GM23338 (cell line): Measurements from ENCODE around the gene ATXN7. TPM values are rescaled to one million over a fixed set of nuclear protein-coding genes. Genes with fewer than 3 reads are reported as not detected.
A peak's percentile ranks its signal among the peaks of the same experiment; 100 is the strongest.

Experiments used
- ATAC-seq: fragments of 200-7000 bp; cut with Tn5 transposase; 3 replicates; pipeline ENCODE4 v1.9.1; 2020
- DNase-seq: peaks from one replicate; pipeline ENCODE4 v3.0.0-alpha.2; 2015; ENCODE audit warnings: low spot score
- H2AFZ ChIP-seq: fragments of 200-600 bp; sonication (generic); 2 replicates; pipeline ENCODE4 v1.8.0; 2016; ENCODE audit warnings: antibody characterized with exemption, mild to moderate bottlenecking, moderate library complexity
- H3F3A ChIP-seq: fragments of 200-600 bp; sonication (generic); replicated peaks from 2 replicates; pipeline ENCODE4 v1.8.0; 2017; ENCODE audit warnings: antibody characterized with exemption, mixed run types, low read depth
- H3K27ac ChIP-seq: fragments of 200-600 bp; sonication (generic); 2 replicates; pipeline ENCODE4 v1.6.1; 2016; ENCODE audit warnings: low read depth
- H3K27me3 ChIP-seq: fragments of 200-600 bp; sonication (generic); 2 replicates; pipeline ENCODE4 v1.8.0; 2016; ENCODE audit warnings: mild to moderate bottlenecking, mixed run types, moderate library complexity; ENCODE audit not compliant: insufficient read depth
- H3K36me3 ChIP-seq: fragments of 200-600 bp; sonication (generic); 2 replicates; pipeline ENCODE4 v1.8.0; 2016; ENCODE audit warnings: mild to moderate bottlenecking; ENCODE audit not compliant: insufficient read depth
- H3K4me1 ChIP-seq: fragments of 200-600 bp; sonication (generic); 2 replicates; pipeline ENCODE4 v1.8.0; 2016; ENCODE audit warnings: mild to moderate bottlenecking, moderate library complexity; ENCODE audit not compliant: insufficient read depth
- H3K4me2 ChIP-seq: fragments of 200-600 bp; sonication (generic); 2 replicates; pipeline ENCODE4 v1.7.1; 2017; ENCODE audit warnings: mixed run types
- H3K4me3 ChIP-seq: fragments of 200-600 bp; sonication (generic); 2 replicates; pipeline ENCODE4 v1.6.1; 2016; ENCODE audit warnings: mixed run types
- H3K79me2 ChIP-seq: fragments of 200-600 bp; sonication (generic); replicated peaks from 2 replicates; pipeline ENCODE4 v1.8.0; 2017; ENCODE audit warnings: mild to moderate bottlenecking; ENCODE audit not compliant: insufficient read depth
- H3K9me2 ChIP-seq: fragments of 200-600 bp; sonication (generic); 2 replicates; pipeline ENCODE4 v1.8.0; 2017; ENCODE audit not compliant: insufficient read depth
- H4K20me1 ChIP-seq: fragments of 200-600 bp; sonication (generic); replicated peaks from 2 replicates; pipeline ENCODE4 v1.8.0; 2017; ENCODE audit warnings: mild to moderate bottlenecking; ENCODE audit not compliant: insufficient read depth
- H3K27ac Mint-ChIP-seq: 2 replicates; pipeline ENCODE4 v1.8.0; 2020; ENCODE audit warnings: inconsistent platforms, mild to moderate bottlenecking, moderate library complexity, mixed read lengths
- H3K27me3 Mint-ChIP-seq: 3 replicates; pipeline ENCODE4 v1.8.0; 2022; ENCODE audit warnings: low read depth, mild to moderate bottlenecking, moderate library complexity, mixed read lengths, inconsistent platforms; ENCODE audit not compliant: insufficient read depth, poor library complexity
- H3K36me3 Mint-ChIP-seq: 3 replicates; pipeline ENCODE4 v1.8.0; 2021; ENCODE audit warnings: low read depth, mild to moderate bottlenecking, inconsistent platforms, moderate library complexity, mixed read lengths
- H3K4me1 Mint-ChIP-seq: 3 replicates; pipeline ENCODE4 v1.8.0; 2020; ENCODE audit warnings: mild to moderate bottlenecking, inconsistent platforms, mixed read lengths
- H3K4me3 Mint-ChIP-seq: 3 replicates; pipeline ENCODE4 v1.8.0; 2021; ENCODE audit warnings: moderate library complexity, mild to moderate bottlenecking, inconsistent platforms, mixed read lengths
- H3K9me3 Mint-ChIP-seq: 3 replicates; pipeline ENCODE4 v1.8.0; 2020; ENCODE audit warnings: moderate library complexity, mild to moderate bottlenecking, inconsistent platforms, mixed read lengths
- CREB1 ChIP-seq: fragments of 250-450 bp; sonication (Bioruptor Pico); IDR thresholded peaks from 2 replicates; pipeline ENCODE4 v1.5.0; 2020; ENCODE audit warnings: low read depth, mild to moderate bottlenecking, moderate library complexity
- CTCF ChIP-seq, 2 experiments: fragments of 200-600 bp in 1 of 2; sonication (generic) in 1 of 2; conservative IDR thresholded peaks; 2 replicates each; pipeline versions ENCODE4 v1.5.1 to v1.6.1; 2016 to 2017; ENCODE audit warnings: antibody characterized with exemption in 2 of 2, low read depth in 2 of 2, mild to moderate bottlenecking in 2 of 2, moderate library complexity in 1 of 2
- EZH2phosphoT487 ChIP-seq: fragments of 200-600 bp; sonication (generic); IDR thresholded peaks from one replicate; pipeline ENCODE4 v1.8.1; 2018; ENCODE audit warnings: antibody characterized with exemption; ENCODE audit not compliant: unreplicated experiment
- NANOG ChIP-seq: IDR thresholded peaks from 2 replicates; pipeline ENCODE4 v1.6.1; 2016; ENCODE audit warnings: antibody characterized with exemption, borderline replicate concordance
- REST ChIP-seq: IDR thresholded peaks from one replicate; pipeline ENCODE4 v1.6.1; 2018; ENCODE audit warnings: antibody characterized with exemption; ENCODE audit not compliant: unreplicated experiment
- STAT1 ChIP-seq: IDR thresholded peaks from one replicate; pipeline ENCODE4 v1.6.1; 2016; ENCODE audit warnings: antibody characterized with exemption; ENCODE audit not compliant: unreplicated experiment
- ZNF331 ChIP-seq: fragments of 250-450 bp; sonication (Bioruptor Pico); IDR thresholded peaks from 2 replicates; pipeline ENCODE4 v1.5.0; 2020; ENCODE audit warnings: low read depth, mild to moderate bottlenecking, moderate library complexity
- ZNF462 ChIP-seq: fragments of 250-450 bp; sonication (Bioruptor Pico); IDR thresholded peaks from 2 replicates; pipeline ENCODE4 v1.5.0; 2020; ENCODE audit warnings: mild to moderate bottlenecking, moderate library complexity
- polyA plus RNA-seq: library from polyadenylated mRNA; unstranded; fragments of >200 nt; fragmentation: Nextera tagmentation; extraction: Ambion mirVana; gene quantifications from 2 replicates; pipeline ENCODE4 v1.2.1, GENCODE V29; 2016
- total RNA-seq: library from RNA; depleted of rRNA; stranded (reverse); fragments of >200 nt; shearing (Covaris generic); gene quantifications from 2 replicates; pipeline ENCODE4 v1.2.3, GENCODE V29; 2014

Gene ATXN7
- total and polyA plus RNA-seq, 2 experiments from 2014 or later = 4.0 to 17.2 TPM

GRCh38 chr3:63931290-63931689 lies 67.6 kb downstream of the ATXN7 start:
- peaks cover 43% of the 10 kb centered on the region for H3K4me1 Mint-ChIP-seq
- H3K9me3 Mint-ChIP-seq = peaks cover 4% of the 10 kb centered on the region; the same call in 1 of the 3 replicates
- Histone ChIP-seq H3K9me2 (no peaks in the 10 kb centered on the region), H3K4me1 (peaks cover 22% of the 10 kb centered on the region; the same call in 1 of the 2 replicates), H3F3A (no peaks in the 10 kb centered on the region), H3K79me2 (peaks cover 60% of the 10 kb centered on the region), H3K36me3 (no peaks in the 10 kb centered on the region), H4K20me1 (peaks cover 6% of the 10 kb centered on the region; the same call in 1 of the 2 replicates), H3K27ac (peak overlapping the region; percentile 47; the same call in 1 of the 2 replicates), H3K4me3 (no peak overlapping the region), H2AFZ (no peak overlapping the region), H3K27me3 (no peaks in the 10 kb centered on the region), H3K4me2 (no peak overlapping the region)
- H3K27me3 Mint-ChIP-seq = no peaks in the 10 kb centered on the region
- DNase-seq = peak; percentile 59
- ATAC-seq = peak; percentile 91
- no peak overlapping the region for H3K4me3 Mint-ChIP-seq
- TF ChIP-seq ZNF331 (CRISPR knock-in tag) = no peak
- TF ChIP-seq REST = no peak
- no peak for TF ChIP-seq EZH2phosphoT487
- TF ChIP-seq CTCF (conservative IDR thresholded peaks at IDR 0.05; ENCODE audit: low read depth in 2 of 2) = 0 out of 4 replicates have a peak, but pooled peaks of 1 of the 2 experiments have one; percentile 19
- TF ChIP-seq STAT1 = no peak
- peak overlapping the region; percentile 0; the same call in 1 of the 2 replicates for H3K27ac Mint-ChIP-seq
- peaks cover 6% of the 10 kb centered on the region for H3K36me3 Mint-ChIP-seq

- no peak overlapping the region; the same call in 1 of the 2 replicates for H3K27ac ChIP-seq
- no peak for TF ChIP-seq CREB1 (CRISPR knock-in tag)
- TF ChIP-seq STAT1 = no peak
- no peak for TF ChIP-seq ZNF462 (CRISPR knock-in tag)
- no peak for TF ChIP-seq NANOG
Measured at GRCh38 chr3:63932509-63933212, 69.0 kb downstream of the ATXN7 start.

More at GRCh38 chr3:63932509-63933212, 69.0 kb downstream of the ATXN7 start:
- Histone ChIP-seq H3K4me3 (no peak overlapping the region), H4K20me1 (peaks cover 6% of the 10 kb centered on the region; the same call in 1 of the 2 replicates), H3F3A (no peaks in the 10 kb centered on the region), H3K4me2 (no peak overlapping the region), H3K9me2 (no peaks in the 10 kb centered on the region), H2AFZ (no peak overlapping the region), H3K36me3 (no peaks in the 10 kb centered on the region), H3K4me1 (peaks cover 22% of the 10 kb centered on the region; the same call in 1 of the 2 replicates), H3K79me2 (peaks cover 60% of the 10 kb centered on the region), H3K27me3 (no peaks in the 10 kb centered on the region)
- H3K9me3 Mint-ChIP-seq = no peaks in the 10 kb centered on the region
- ATAC-seq = no peak
- no peak for DNase-seq
- no peak overlapping the region for H3K4me3 Mint-ChIP-seq
- H3K27ac Mint-ChIP-seq = peak overlapping the region; percentile 21; the same call in 1 of the 2 replicates
- peaks cover 52% of the 10 kb centered on the region for H3K4me1 Mint-ChIP-seq
- no peaks in the 10 kb centered on the region for H3K36me3 Mint-ChIP-seq
- no peaks in the 10 kb centered on the region for H3K27me3 Mint-ChIP-seq
